Measurements from ENCODE around the gene GEMIN7. TPM values are rescaled to one million over a fixed set of nuclear protein-coding genes. Genes with fewer than 3 reads are reported as not detected.

The GEMIN7 gene
- total and polyA plus RNA-seq, 12 donors, result 4.0 to 29.0 (median 16.3) TPM

DNA sequence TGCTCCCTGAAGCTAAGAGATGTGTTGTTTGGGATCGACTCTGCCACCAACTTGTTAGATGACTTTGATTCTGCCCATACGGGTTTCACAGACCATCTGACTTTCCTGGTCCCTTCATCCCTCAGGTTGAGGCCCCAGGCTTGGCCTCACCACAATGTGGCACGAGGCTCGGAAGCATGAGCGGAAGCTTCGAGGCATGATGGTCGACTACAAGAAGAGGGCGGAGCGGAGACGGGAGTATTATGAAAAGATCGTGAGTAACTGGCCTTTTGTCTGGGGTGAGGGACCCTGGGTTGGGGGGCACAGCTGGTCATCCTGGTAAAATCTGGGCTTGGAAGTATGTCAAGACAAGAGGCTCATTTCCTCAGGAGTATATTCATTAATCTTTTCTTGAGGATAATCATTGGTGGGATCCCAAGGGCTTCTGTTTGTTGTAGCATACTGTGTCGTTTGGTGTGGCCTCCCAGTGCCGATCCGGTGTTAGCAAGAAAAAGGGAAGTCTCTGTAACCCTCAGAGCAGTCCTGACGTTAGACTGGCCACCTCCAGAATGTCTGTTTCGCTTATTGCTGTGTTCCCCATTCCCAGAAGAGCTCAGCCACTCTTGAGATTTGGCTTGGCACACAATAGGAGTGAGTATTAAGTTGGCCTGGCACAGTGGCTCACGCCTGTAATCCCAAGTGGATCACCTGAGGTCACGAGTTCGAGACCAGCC is 38.8 kb upstream of the GEMIN7 start:
- peak overlapping the region in 1 of 4 donors; percentile 70 for H3K4me3 ChIP-seq
- 68 to 75% (median 72%) methylated on average over 16 to 19 of the region's 19 CpGs for WGBS, 4 donors
- H3K36me3 ChIP-seq (replicated peaks in 1 of 2), result peaks cover 0 to 62% of the 10 kb centered on the region in 2 donors
- H3K27ac ChIP-seq, result peak overlapping the region in 3 of 5 donors; percentile 96 to 98 (median 97)
- no peaks in the 10 kb centered on the region for H3K27me3 ChIP-seq
- intact Hi-C loops (cut with DNase I), result no loop called here
- H3K4me1 ChIP-seq (replicated peaks in 1 of 2), result peaks cover 8 to 33% of the 10 kb centered on the region in 2 donors
- peak in 1 of 7 donors; percentile 38 for DNase-seq
- H3K9me3 ChIP-seq (replicated peaks in 1 of 3), result no peaks in the 10 kb centered on the region
- TF ChIP-seq, protein P1, sequence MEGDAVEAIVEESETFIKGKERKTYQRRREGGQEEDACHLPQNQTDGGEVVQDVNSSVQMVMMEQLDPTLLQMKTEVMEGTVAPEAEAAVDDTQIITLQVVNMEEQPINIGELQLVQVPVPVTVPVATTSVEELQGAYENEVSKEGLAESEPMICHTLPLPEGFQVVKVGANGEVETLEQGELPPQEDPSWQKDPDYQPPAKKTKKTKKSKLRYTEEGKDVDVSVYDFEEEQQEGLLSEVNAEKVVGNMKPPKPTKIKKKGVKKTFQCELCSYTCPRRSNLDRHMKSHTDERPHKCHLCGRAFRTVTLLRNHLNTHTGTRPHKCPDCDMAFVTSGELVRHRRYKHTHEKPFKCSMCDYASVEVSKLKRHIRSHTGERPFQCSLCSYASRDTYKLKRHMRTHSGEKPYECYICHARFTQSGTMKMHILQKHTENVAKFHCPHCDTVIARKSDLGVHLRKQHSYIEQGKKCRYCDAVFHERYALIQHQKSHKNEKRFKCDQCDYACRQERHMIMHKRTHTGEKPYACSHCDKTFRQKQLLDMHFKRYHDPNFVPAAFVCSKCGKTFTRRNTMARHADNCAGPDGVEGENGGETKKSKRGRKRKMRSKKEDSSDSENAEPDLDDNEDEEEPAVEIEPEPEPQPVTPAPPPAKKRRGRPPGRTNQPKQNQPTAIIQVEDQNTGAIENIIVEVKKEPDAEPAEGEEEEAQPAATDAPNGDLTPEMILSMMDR (IDR thresholded peaks at IDR 0.05), result no peak
- TF ChIP-seq POLR2A (IDR thresholded peaks at IDR 0.05), result no peak

DNA sequence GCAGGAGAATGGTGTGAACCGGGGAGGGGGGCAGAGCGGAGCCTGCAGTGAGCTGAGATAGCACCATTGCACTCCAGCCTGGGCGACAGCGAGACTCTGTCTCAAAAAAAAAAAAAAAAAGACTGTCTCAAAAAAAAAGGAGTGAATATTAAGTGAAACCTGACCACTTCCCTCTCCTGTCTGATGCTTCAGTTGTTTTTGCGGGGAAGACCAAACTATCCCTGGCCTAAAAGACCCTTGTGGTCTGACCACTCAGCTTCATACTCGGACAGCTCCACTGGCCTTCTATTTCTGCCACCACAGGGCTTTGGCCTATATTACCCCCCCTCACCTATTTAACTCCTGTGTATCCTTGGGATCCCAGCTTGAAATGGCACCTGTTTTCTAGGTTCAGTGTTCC is 37.9 kb upstream of the GEMIN7 start:
- Histone ChIP-seq H3K9me3 (replicated peaks in 1 of 3) (no peaks in the 10 kb centered on the region), H3K36me3 (replicated peaks in 1 of 2) (peaks cover 0 to 63% of the 10 kb centered on the region in 2 donors), H3K4me3 (no peak overlapping the region), H3K27me3 (no peaks in the 10 kb centered on the region), H3K4me1 (replicated peaks in 1 of 2) (peaks cover 14 to 42% of the 10 kb centered on the region in 2 donors), H3K27ac (no peak overlapping the region)
- intact Hi-C loops (cut with DNase I), result no loop called here
- whole genome bisulfite sequencing, 4 donors, result 73 to 84% (median 76%) methylated on average over 6 of the region's 6 CpGs
- DNase-seq, result no peak
- TF ChIP-seq, protein P1 (IDR thresholded peaks at IDR 0.05), result no peak
- TF ChIP-seq POLR2A (IDR thresholded peaks at IDR 0.05), result no peak

DNA sequence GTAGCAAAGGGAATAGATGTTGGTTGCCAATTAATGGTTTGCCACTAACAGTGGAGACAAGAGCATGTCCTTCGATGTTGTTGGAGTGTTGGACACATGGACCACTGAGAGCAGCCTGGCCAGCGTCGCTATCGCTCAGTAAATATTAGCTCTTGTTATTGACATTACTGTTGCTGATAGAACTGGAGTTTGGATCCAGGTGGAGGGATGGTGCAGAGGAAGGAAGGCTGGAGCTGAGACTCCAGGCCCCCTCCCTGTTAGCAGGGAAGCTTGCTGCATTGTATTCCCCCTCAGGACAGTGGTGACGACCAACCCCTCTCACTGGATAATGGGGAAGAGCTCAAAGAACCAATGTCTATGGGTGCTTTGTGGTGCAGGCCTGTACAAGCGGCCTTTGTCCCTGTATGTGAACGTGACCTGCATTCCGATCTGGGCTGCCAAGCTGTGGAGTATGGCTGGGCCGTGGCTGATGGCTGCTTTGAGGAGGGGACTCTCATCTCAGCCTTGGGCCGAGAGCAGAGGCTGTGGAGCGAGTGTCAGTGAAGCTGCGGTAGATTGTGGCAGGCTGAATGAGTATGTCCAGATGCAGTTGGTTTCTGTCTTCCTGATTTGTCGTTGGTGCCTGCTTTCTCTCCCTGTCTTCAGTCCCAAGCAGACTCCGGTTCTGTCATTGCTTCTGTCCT is 33.2 kb upstream of the GEMIN7 start:
- 53 to 69% (median 57%) methylated on average over 10 to 14 of the region's 14 CpGs for WGBS, 4 donors
- peak in 1 of 7 donors; percentile 34 for DNase-seq
- H3K4me1 ChIP-seq (replicated peaks in 1 of 2), result peaks cover 22 to 50% of the 10 kb centered on the region in 2 donors
- TF ChIP-seq POLR2A (IDR thresholded peaks at IDR 0.05), result no peak
- TF ChIP-seq, protein P1 (IDR thresholded peaks at IDR 0.05), result no peak
- H3K4me3 ChIP-seq, result no peak overlapping the region
- no peaks in the 10 kb centered on the region for H3K27me3 ChIP-seq
- peak overlapping the region in 2 of 5 donors; percentile 2 to 45 for H3K27ac ChIP-seq
- intact Hi-C loops (cut with DNase I), result no loop called here
- no peaks in the 10 kb centered on the region for H3K9me3 ChIP-seq (replicated peaks in 1 of 3)
- peaks cover 0 to 51% of the 10 kb centered on the region in 2 donors for H3K36me3 ChIP-seq (replicated peaks in 1 of 2)

DNA sequence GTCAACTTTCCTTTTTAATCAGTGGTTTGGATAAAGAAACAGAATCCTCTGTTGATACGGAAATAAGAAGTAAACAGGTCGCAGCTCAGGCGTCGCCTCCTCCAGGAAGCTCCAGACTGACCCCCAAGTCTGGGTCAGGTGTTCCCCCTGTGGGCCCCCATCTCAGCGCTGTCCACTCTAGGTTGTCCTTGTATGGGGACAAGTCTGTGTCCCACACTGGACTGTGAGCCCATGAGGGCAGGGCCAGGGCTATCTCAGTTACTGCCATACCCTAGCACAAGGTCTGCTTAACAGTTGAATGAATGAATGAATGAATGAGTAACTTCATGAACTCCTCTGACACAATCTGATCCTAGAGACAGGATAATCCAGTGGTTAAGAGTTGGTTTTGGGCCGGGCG is 32.7 kb upstream of the GEMIN7 start:
- no peaks in the 10 kb centered on the region for H3K27me3 ChIP-seq
- H3K4me3 ChIP-seq, result no peak overlapping the region
- 67 to 90% (median 74%) methylated on average over 7 of the region's 7 CpGs for WGBS, 4 donors
- H3K36me3 ChIP-seq (replicated peaks in 1 of 2), result peaks cover 0 to 45% of the 10 kb centered on the region in 2 donors
- peaks cover 22 to 44% of the 10 kb centered on the region in 2 donors for H3K4me1 ChIP-seq (replicated peaks in 1 of 2)
- intact Hi-C loops (cut with DNase I), result no loop called here
- no peak for DNase-seq
- TF ChIP-seq, protein P1 (IDR thresholded peaks at IDR 0.05), result no peak
- no peak for TF ChIP-seq POLR2A (IDR thresholded peaks at IDR 0.05)
- peak overlapping the region in 3 of 5 donors; percentile 2 to 45 (median 2) for H3K27ac ChIP-seq
- H3K9me3 ChIP-seq (replicated peaks in 1 of 3), result no peaks in the 10 kb centered on the region

Measured in adrenal gland (tissue), 12 donors.